GM18861 (cell line): ENCODE results near the gene NXPE3.

Experiments
- ATAC-seq: cut with Tn5 transposase; IDR thresholded peaks from one replicate; pipeline ENCODE4 v1.9.1; 2021; ENCODE audit not compliant: unreplicated experiment

Gene NXPE3

DNA sequence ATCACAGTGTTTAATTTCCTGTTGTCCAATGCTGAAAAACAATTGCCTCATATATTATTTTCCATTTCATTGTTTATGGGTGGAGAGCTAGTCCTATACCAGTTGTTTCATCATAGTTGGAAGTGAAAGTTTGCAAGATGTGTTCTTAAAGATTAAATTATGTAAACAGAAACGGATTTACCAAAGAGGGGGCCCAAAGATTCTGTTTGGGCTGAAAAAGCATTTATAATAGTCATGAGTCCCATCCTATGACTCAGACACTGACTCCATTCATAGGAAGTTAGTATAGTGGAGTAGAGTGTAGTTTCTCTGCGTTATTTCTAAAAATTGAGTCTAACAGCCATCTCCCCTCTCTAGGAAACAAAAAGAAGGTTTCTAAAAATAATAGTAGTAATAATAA, 94.6 kb downstream of the NXPE3 start:
- no peak for ATAC-seq

- no peak for ATAC-seq
Observed at GRCh38 chr3:101876142-101876541, 97.1 kb downstream of the NXPE3 start.
